Measurements from ENCODE around the gene FJX1. TPM values are rescaled to one million over a fixed set of nuclear protein-coding genes. Genes with fewer than 3 reads are reported as not detected.
"Not testable (repeated sequence)": the region's sequence is repeated elsewhere in the genome, so short reads cannot be mapped to it uniquely, and the experiment has no call there.

Gene FJX1
- total and polyA plus RNA-seq, 4 donors = 0.46 to 3.0 (median 1.1) TPM

DNA sequence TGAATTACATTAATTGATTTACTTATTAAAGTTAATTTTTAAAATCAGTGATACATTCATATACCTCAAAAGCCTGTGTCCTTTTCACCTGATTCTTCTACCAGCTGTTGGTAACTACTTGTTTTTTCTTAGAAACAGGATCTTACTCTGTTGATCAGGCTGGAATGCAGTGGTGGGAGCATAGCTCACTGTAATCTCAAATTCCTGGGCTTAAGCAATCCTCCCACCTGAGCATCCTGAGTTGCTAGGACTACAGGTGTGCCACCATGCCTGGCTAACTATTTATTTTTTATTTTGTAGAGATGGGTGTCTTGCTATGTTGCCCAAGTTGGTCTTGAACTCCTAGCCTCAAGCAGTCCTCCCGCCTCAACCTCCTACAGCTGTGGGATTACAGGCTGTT, 49.0 kb downstream of the FJX1 start:
- no peak overlapping the region for H3K27ac ChIP-seq (ENCODE audit: low read depth in 1 of 2, low read length in 2 of 2)
- DNase-seq (ENCODE audit: low spot score) = no peak
- H3K36me3 ChIP-seq (ENCODE audit: control insufficient read depth in 4 of 4, insufficient read depth in 3 of 4, low read depth in 1 of 4, low read length in 3 of 4) = peaks cover 0 to 6% (median 0%) of the 10 kb centered on the region in 4 donors
- 96% methylated on average over 1 of the region's 1 CpG for WGBS
- no peak overlapping the region for H3K9ac ChIP-seq (ENCODE audit: low read depth in 1 of 2, low read length in 2 of 2)
- no peaks in the 10 kb centered on the region for H3K27me3 ChIP-seq (ENCODE audit: control insufficient read depth in 4 of 4, insufficient read depth in 4 of 4, low read length in 3 of 4)
- no peak for TF ChIP-seq HNF4G (IDR thresholded peaks at IDR 0.05)
- TF ChIP-seq RXRA (IDR thresholded peaks at IDR 0.05) = no peak
- peaks cover 0 to 6% (median under 1%) of the 10 kb centered on the region in 4 donors for H3K9me3 ChIP-seq (ENCODE audit: control insufficient read depth in 4 of 4, low read length in 3 of 4)
- H3K4me3 ChIP-seq (ENCODE audit: low read depth in 1 of 3, low read length in 3 of 3) = no peak overlapping the region
- H3K4me1 ChIP-seq (ENCODE audit: control insufficient read depth in 4 of 4, insufficient read depth in 4 of 4, low read length in 3 of 4) = peaks cover 4 to 35% (median 25%) of the 10 kb centered on the region in 4 donors

DNA sequence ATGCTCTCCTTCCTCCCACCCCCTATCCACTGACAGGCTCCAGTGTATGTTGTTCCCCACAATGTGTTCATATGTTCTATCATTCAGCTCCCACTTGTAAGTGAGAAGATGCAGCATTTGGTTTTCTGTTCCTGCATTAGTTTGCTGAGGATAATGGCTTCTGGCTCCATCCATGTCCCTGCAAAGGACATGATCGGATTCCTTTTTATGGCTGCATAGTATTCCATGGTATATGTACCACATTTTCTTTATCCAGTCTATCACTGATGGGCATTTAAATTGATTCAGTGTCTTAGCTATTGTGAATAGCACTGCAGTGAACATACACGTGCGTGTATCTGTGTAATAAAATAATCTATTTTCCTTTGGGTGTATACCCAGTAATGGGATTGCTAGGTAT, 50.1 kb downstream of the FJX1 start:
- WGBS = 98% methylated on average over 3 of the region's 3 CpGs
- peaks cover 2 to 32% (median 23%) of the 10 kb centered on the region in 4 donors for H3K4me1 ChIP-seq (ENCODE audit: control insufficient read depth in 4 of 4, insufficient read depth in 4 of 4, low read length in 3 of 4)
- H3K9me3 ChIP-seq (ENCODE audit: control insufficient read depth in 4 of 4, low read length in 3 of 4); H3K27me3 ChIP-seq (ENCODE audit: control insufficient read depth in 4 of 4, insufficient read depth in 4 of 4, low read length in 3 of 4); H3K9ac ChIP-seq (ENCODE audit: low read depth in 1 of 2, low read length in 2 of 2); DNase-seq (ENCODE audit: low spot score); H3K36me3 ChIP-seq (ENCODE audit: control insufficient read depth in 4 of 4, insufficient read depth in 3 of 4, low read depth in 1 of 4, low read length in 3 of 4); H3K27ac ChIP-seq (ENCODE audit: low read depth in 1 of 2, low read length in 2 of 2); H3K4me3 ChIP-seq (ENCODE audit: low read depth in 1 of 3, low read length in 3 of 3): not testable (repeated sequence)

Other genes starting within 250 kb of the FJX1 start
- gene SLC1A2, start 198.9 kb upstream of the FJX1 start, total RNA-seq = 10 to 100 TPM in 1 of 2 donors, 1 to 10 TPM in 1; 6.4 to 15.7 TPM
- gene SLC1A2, start 198.9 kb upstream of the FJX1 start, polyA plus RNA-seq = 10 to 100 TPM; 11.3 to 19.5 TPM
- gene PAMR1, start 92.8 kb upstream of the FJX1 start, total RNA-seq = 1 to 10 TPM; 3.6 to 5.0 TPM
- gene PAMR1, start 92.8 kb upstream of the FJX1 start, polyA plus RNA-seq = 1 to 10 TPM; 2.0 to 2.1 TPM
- 10 to 100 TPM in 1 of 2 donors, 1 to 10 TPM in 1; 3.7 to 15.1 TPM for gene TRIM44, start 44.3 kb downstream of the FJX1 start, total RNA-seq
- gene TRIM44, start 44.3 kb downstream of the FJX1 start, polyA plus RNA-seq = 10 to 100 TPM; 10.2 to 10.7 TPM

All from liver (tissue), 9 donors.